Measurements from ENCODE around the gene HDAC4.
"Not testable (repeated sequence)": the region's sequence is repeated elsewhere in the genome, so short reads cannot be mapped to it uniquely, and the experiment has no call there.

The HDAC4 gene

DNA sequence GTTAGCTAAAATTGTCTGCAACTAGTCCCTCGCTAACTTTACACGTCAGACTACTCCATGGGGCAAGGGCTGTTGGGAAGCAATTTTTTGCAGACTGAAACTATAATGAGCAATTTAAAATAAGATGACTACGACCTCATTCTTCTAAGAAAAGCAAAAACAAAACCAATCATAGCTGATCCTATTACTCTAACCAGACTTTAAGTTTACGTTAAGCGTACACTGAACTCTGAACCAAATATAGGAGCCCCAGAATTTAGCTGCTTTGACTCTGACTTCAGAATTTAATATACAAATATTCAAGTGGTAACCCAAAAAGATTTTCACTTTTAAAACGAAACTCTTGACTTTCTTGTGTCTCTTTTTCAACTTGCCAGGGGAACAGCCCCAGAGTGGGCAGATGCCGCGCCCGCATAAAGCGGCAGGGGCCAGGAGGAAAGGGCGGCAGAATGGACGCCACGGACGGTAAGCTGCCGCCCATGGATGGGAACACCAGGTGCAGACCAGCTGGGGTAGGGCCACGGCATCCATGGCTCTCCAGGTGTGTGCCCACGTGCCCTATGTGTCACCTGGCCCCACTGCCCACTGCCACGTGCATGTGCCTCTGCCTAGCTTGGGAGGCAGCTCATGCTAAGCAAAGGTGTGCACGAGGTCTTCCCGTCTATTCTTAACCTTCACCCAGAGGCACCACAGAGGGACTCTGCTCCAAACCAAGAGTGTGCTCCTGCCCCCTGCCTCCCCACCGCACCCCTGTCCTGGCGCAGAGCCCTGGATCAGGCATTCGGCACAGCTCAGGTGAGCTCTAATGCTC is 217.6 kb downstream of the HDAC4 start:
- H3K27ac ChIP-seq (ENCODE audit: low read depth, low read length): no peak overlapping the region
- H3K36me3 ChIP-seq (ENCODE audit: insufficient read depth, low read length): peaks cover 16% of the 10 kb centered on the region; the same call in 1 of the 2 replicates
- WGBS: 96% methylated on average over 23 of the region's 23 CpGs

DNA sequence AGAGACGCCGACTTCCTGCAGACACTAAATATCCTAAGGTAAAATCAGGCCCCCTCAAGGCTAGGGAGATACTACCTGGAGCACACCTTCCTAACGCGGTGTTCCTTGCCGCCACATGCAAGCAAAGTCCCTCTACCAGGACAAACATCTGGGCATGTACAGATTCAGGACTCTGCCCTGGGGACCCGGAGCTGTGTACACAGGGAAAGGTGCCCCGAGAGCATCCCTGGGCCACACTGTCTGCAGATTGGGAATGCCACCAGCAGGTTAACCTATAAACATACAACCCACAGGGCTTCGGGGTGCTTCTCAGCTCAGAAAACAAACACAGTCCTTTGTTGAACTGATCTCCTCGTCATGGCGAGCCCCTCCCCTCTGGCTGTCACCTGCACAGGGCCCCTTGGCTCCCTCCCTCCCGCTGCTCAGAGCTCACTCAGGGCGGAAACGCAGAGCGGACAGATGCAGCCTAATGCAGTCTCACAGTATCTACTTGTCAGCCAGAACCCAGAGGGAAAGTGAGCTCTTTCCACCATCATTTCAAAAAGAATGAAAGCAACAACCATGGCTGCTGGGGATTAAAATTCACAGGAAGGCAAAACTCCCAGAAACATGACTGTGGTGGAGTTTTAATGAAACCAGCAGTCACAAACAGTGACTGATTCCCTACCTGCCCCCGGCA is 218.8 kb downstream of the HDAC4 start:
- WGBS: 82% methylated on average over 15 of the region's 15 CpGs
- Histone ChIP-seq H3K4me1 (ENCODE audit: insufficient read depth, low read length) (peaks cover 3% of the 10 kb centered on the region; the same call in 1 of the 2 replicates), H3K4me3 (ENCODE audit: low read length) (no peak overlapping the region), H3K9ac (ENCODE audit: low read depth, low read length) (no peak overlapping the region), H3K36me3 (ENCODE audit: insufficient read depth, low read length) (peaks cover 17% of the 10 kb centered on the region; the same call in 1 of the 2 replicates), H3K9me3 (ENCODE audit: insufficient read depth, low read depth, low read length) (0 out of 2 replicates have a peak, but pooled peaks cover 7% of the 10 kb centered on the region), H3K27ac (ENCODE audit: low read depth, low read length) (no peak overlapping the region), H3K27me3 (ENCODE audit: insufficient read depth, low read length) (no peaks in the 10 kb centered on the region)

More for the DNA sequence above, 217.6 kb downstream of the HDAC4 start:
- Histone ChIP-seq H3K27me3 (ENCODE audit: insufficient read depth, low read length) (no peaks in the 10 kb centered on the region), H3K4me3 (ENCODE audit: low read length) (no peak overlapping the region), H3K9ac (ENCODE audit: low read depth, low read length) (no peak overlapping the region), H3K4me1 (ENCODE audit: insufficient read depth, low read length) (peaks cover 3% of the 10 kb centered on the region; the same call in 1 of the 2 replicates), H3K9me3 (ENCODE audit: insufficient read depth, low read depth, low read length) (no peaks in the 10 kb centered on the region)

DNA sequence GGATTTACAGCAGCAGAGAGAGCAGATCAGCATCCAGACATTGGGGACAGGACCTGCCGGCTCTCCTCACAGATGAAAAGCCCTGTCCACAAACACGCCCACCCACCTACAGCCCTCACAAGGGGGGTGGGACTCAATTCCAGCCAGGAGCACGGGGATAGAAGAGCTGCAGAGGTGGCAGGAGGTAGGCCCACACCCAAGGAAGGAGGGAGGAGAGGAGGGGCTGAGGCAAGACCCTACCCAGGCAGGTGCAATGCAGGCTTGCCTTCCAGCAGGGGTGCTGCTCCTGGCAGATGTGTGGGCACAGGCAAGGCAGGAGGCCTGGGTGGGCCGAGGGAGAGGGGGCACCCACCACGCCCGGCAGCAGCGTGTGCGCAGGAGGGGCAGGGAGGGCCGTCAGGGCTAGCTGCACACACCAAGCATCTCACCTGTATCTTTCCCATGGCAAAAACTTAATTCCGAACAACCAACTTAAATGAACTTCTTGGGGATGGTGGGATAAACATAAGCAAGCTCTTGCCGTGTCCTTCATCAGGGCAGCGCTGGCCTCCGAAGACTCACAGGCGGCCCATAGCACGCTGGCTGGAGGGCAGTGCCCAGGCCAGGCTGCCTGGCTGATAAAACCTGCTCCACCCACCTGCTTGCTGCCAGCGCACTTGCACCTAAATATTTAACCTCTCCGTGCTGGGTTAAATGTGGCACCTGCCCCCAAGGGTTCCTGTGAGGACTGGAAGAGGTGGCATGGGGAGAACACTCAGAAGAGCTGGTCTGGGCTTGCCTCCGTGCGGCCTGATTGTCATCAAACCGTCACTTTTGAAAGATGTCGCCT is 219.5 kb downstream of the HDAC4 start:
- Histone ChIP-seq H3K9me3 (ENCODE audit: insufficient read depth, low read depth, low read length) (0 out of 2 replicates have a peak, but pooled peaks cover 13% of the 10 kb centered on the region), H3K36me3 (ENCODE audit: insufficient read depth, low read length) (0 out of 2 replicates have a peak, but pooled peaks cover 9% of the 10 kb centered on the region), H3K9ac (ENCODE audit: low read depth, low read length) (no peak overlapping the region), H3K4me3 (ENCODE audit: low read length) (no peak overlapping the region), H3K4me1 (ENCODE audit: insufficient read depth, low read length) (peaks cover 3% of the 10 kb centered on the region; the same call in 1 of the 2 replicates), H3K27ac (ENCODE audit: low read depth, low read length) (no peak overlapping the region), H3K27me3 (ENCODE audit: insufficient read depth, low read length) (no peaks in the 10 kb centered on the region)
- 89% methylated on average over 20 of the region's 21 CpGs for WGBS

DNA sequence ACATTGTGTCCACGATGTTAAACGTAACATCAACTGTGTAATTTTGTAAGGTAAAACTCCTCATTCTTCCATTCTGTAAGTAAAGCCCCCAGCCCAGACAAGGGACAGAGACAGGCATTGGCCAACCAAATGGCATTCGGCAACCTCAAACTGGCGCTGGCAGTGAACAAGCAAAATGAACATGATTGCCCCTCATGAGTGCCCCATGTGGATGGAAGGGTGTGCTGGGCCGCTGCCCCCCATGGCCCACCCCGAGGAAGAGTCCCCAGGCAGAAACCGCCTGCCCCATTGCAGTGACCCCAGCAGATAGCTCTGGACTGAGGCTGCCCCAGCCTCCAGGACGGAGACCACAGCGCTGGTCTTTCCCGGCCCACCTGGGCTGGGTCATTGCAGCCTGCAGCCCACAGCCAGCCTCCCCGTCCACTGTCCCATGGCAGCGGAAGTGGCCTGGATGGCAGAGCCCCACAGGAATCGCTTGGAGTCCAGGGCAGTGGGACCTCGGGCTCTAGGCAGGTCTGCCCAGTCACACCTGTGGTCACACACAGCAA is 220.2 kb downstream of the HDAC4 start:
- H3K27me3 ChIP-seq (ENCODE audit: insufficient read depth, low read length): no peaks in the 10 kb centered on the region
- 96% methylated on average over 14 of the region's 14 CpGs for WGBS
- no peak overlapping the region for H3K9ac ChIP-seq (ENCODE audit: low read depth, low read length)
- peaks cover 3% of the 10 kb centered on the region; the same call in 1 of the 2 replicates for H3K4me1 ChIP-seq (ENCODE audit: insufficient read depth, low read length)
- H3K4me3 ChIP-seq (ENCODE audit: low read length): no peak overlapping the region
- H3K9me3 ChIP-seq (ENCODE audit: insufficient read depth, low read depth, low read length): 0 out of 2 replicates have a peak, but pooled peaks cover 13% of the 10 kb centered on the region
- H3K27ac ChIP-seq (ENCODE audit: low read depth, low read length): no peak overlapping the region
- peaks cover 9% of the 10 kb centered on the region; the same call in 1 of the 2 replicates for H3K36me3 ChIP-seq (ENCODE audit: insufficient read depth, low read length)

DNA sequence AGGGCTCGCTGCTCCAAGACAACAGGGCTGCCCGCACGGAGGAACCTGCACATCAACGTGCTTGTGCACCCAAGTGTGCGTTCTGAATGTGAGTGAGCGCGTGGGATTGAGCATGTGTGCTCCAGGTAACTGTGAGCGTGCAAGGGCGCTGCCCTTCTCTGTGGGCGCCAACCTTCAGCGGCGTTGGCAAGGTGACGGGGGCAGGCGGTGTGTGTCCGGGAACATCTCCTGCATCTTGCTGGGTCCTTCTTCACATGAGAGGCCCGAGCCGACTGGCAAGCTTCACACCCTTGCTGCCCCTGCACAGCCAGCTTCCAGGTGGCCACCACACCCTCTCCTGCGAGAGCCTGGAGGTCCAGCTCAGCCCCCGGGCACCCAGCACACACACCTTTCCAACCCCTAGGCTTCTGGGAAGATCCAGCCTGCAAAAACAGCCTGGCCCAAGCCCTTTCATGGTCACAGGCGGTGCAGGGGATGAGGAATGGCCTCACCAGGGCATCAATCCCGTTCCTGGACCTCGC is 220.9 kb downstream of the HDAC4 start:
- Histone ChIP-seq H3K9ac (ENCODE audit: low read depth, low read length) (no peak overlapping the region), H3K27me3 (ENCODE audit: insufficient read depth, low read length) (no peaks in the 10 kb centered on the region), H3K4me3 (ENCODE audit: low read length) (no peak overlapping the region), H3K36me3 (ENCODE audit: insufficient read depth, low read length) (peaks cover 16% of the 10 kb centered on the region), H3K4me1 (ENCODE audit: insufficient read depth, low read length) (peaks cover 3% of the 10 kb centered on the region; the same call in 1 of the 2 replicates), H3K9me3 (ENCODE audit: insufficient read depth, low read depth, low read length) (peaks cover 17% of the 10 kb centered on the region; the same call in 1 of the 2 replicates), H3K27ac (ENCODE audit: low read depth, low read length) (no peak overlapping the region)
- WGBS: 96% methylated on average over 22 of the region's 22 CpGs

DNA sequence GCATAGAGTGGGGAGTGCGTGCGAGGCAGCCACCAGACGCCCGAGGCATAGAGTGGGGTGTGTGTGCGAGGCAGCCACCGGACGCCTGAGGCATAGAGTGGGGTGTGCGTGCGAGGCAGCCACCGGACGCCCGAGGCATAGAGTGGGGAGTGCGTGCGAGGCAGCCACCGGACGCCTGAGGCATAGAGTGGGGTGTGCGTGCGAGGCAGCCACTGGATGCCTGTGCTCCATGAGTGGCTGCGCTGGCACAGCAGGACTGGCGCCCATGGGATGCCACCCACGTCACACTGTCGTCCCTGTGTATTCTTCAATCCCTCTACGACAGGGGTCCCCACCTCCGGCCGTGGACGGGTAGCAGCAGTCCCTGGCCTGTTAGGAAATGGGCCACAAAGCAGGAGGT is 221.9 kb downstream of the HDAC4 start:
- Histone ChIP-seq H3K27me3 (ENCODE audit: insufficient read depth, low read length) (no peaks in the 10 kb centered on the region), H3K9ac (ENCODE audit: low read depth, low read length) (no peak overlapping the region), H3K27ac (ENCODE audit: low read depth, low read length) (no peak overlapping the region), H3K4me1 (ENCODE audit: insufficient read depth, low read length) (peaks cover 3% of the 10 kb centered on the region; the same call in 1 of the 2 replicates), H3K4me3 (ENCODE audit: low read length) (no peak overlapping the region), H3K36me3 (ENCODE audit: insufficient read depth, low read length) (peaks cover 22% of the 10 kb centered on the region), H3K9me3 (ENCODE audit: insufficient read depth, low read depth, low read length) (peaks cover 24% of the 10 kb centered on the region; the same call in 1 of the 2 replicates)
- WGBS: 96% methylated on average over 26 of the region's 26 CpGs

DNA sequence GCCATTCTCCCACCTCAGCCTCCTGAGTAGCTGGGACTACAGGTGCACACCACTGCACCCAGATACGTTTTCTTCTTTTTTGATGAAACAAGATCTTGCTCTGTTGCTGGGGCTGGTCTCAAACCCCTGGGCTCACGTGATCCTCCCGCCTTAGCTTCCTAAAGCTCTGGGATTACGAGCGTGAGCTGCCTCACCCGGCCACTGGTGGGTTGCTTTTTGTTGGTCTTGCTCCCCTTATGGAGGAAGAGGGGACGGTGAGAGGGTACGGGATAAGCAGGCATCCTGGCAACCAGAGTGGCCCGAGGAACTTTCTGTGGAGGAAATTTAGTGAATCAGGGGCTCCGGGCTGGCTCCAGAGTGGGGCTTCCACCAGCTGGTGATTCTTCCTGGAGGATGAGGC is 222.3 kb downstream of the HDAC4 start:
- 97% methylated on average over 10 of the region's 10 CpGs for WGBS
- Histone ChIP-seq H3K4me3 (ENCODE audit: low read length) (no peak overlapping the region), H3K4me1 (ENCODE audit: insufficient read depth, low read length) (peaks cover 3% of the 10 kb centered on the region; the same call in 1 of the 2 replicates), H3K9ac (ENCODE audit: low read depth, low read length) (no peak overlapping the region), H3K27ac (ENCODE audit: low read depth, low read length) (no peak overlapping the region), H3K27me3 (ENCODE audit: insufficient read depth, low read length) (no peaks in the 10 kb centered on the region), H3K36me3 (ENCODE audit: insufficient read depth, low read length) (peaks cover 22% of the 10 kb centered on the region), H3K9me3 (ENCODE audit: insufficient read depth, low read depth, low read length) (peaks cover 28% of the 10 kb centered on the region; the same call in 1 of the 2 replicates)

DNA sequence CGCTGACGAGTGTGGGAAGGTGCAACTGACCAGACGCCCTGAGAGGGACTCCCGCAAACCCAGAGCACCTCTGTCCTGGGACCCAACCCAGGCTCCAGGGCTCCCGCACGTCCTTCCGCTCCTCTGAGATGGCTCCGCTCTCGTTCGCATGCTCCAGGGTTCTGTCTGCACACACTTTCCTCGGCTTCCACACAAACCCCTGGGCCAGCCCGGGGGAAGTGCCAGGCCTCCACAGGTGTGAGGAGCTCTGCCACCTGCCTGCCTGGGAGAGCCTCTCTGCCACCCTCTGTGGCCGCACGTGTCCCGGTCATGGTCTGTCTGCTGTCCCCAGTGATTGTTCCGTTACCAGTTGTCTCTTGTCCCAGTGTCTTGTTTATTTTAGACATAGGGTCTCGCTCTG is 222.9 kb downstream of the HDAC4 start:
- Histone ChIP-seq H3K4me3 (ENCODE audit: low read length) (no peak overlapping the region), H3K27me3 (ENCODE audit: insufficient read depth, low read length) (no peaks in the 10 kb centered on the region), H3K9ac (ENCODE audit: low read depth, low read length) (no peak overlapping the region), H3K36me3 (ENCODE audit: insufficient read depth, low read length) (peaks cover 24% of the 10 kb centered on the region), H3K9me3 (ENCODE audit: insufficient read depth, low read depth, low read length) (peaks cover 34% of the 10 kb centered on the region; the same call in 1 of the 2 replicates), H3K4me1 (ENCODE audit: insufficient read depth, low read length) (peaks cover 3% of the 10 kb centered on the region; the same call in 1 of the 2 replicates), H3K27ac (ENCODE audit: low read depth, low read length) (no peak overlapping the region)
- 97% methylated on average over 17 of the region's 17 CpGs for WGBS

DNA sequence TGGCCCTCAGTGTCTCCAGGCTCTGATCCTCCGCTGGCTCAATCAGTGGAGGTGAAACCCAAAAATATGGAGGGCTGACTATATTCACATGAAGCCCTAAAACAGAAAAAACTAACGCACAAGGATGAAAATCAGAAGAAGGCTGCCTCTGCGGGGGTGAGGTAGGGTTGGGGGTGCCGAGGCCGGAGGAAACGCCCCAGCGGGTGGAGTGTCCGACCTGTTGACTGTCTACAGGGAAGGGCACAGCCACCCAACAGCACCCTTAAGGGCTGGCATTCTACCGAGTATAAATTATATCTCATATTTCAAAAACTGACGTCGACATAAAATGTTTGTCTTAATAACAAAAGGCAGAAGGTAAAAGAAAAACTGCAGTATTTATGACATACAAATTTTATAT is 223.5 kb downstream of the HDAC4 start:
- H3K4me3 ChIP-seq (ENCODE audit: low read length): no peak overlapping the region
- H3K27me3 ChIP-seq (ENCODE audit: insufficient read depth, low read length): no peaks in the 10 kb centered on the region
- peaks cover 1% of the 10 kb centered on the region; the same call in 1 of the 2 replicates for H3K4me1 ChIP-seq (ENCODE audit: insufficient read depth, low read length)
- H3K36me3 ChIP-seq (ENCODE audit: insufficient read depth, low read length): peaks cover 24% of the 10 kb centered on the region
- no peak overlapping the region for H3K27ac ChIP-seq (ENCODE audit: low read depth, low read length)
- WGBS: 98% methylated on average over 9 of the region's 11 CpGs
- no peak overlapping the region for H3K9ac ChIP-seq (ENCODE audit: low read depth, low read length)
- peaks cover 40% of the 10 kb centered on the region; the same call in 1 of the 2 replicates for H3K9me3 ChIP-seq (ENCODE audit: insufficient read depth, low read depth, low read length)

DNA sequence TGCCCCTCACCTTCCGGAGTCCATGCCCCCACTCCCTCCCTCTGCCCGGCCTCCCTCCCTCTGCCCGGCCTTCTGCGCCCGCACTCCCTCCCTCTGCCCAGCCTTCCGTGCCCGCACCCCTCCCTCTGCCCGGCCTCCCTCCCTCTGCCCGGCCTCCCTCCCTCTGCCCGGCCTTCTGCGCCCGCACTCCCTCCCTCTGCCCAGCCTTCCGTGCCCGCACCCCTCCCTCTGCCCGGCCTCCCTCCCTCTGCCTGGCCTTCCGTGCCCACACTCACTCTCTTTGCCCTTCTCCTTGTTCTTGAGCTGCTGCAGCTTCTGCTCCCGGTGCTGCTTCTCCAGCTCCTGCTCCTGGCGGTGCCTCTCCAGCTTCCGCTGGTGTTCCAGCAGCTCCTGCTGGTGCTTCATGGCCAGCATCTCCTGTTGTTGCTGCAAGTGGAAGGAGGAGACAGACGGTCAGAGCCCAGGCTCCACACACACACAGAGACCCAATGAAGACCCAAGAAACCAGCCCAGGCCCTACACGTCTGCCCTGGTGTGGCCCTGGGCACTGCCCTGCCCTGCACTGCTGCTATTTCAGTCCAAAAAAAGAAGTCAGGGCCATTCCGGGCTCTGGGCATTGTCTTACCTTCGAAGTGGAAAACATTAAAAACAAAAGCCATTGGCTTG is 224.5 kb downstream of the HDAC4 start:
- not testable (repeated sequence) for H3K27me3 ChIP-seq (ENCODE audit: insufficient read depth, low read length); H3K27ac ChIP-seq (ENCODE audit: low read depth, low read length); H3K4me3 ChIP-seq (ENCODE audit: low read length); H3K4me1 ChIP-seq (ENCODE audit: insufficient read depth, low read length); H3K9ac ChIP-seq (ENCODE audit: low read depth, low read length)
- 88% methylated on average over 21 of the region's 23 CpGs for WGBS
- H3K9me3 ChIP-seq (ENCODE audit: insufficient read depth, low read depth, low read length): peaks cover 49% of the 10 kb centered on the region
- peaks cover 31% of the 10 kb centered on the region for H3K36me3 ChIP-seq (ENCODE audit: insufficient read depth, low read length)
